Activated effector memory CD4-positive, alpha-beta T cell treated with Interleukin-2 at 50 U/mL for 16 hours (primary cell): ENCODE data around the gene SYPL2.

Experiments
- DNase-seq: peaks from one replicate; pipeline ENCODE4 v3.0.0-alpha.2; 2020

SYPL2 gene

GRCh38 chr1:109521002-109521951 is 54.9 kb downstream of the SYPL2 start:
- no peak for DNase-seq

- DNase-seq = no peak
Measured at GRCh38 chr1:109522026-109522425, 55.7 kb downstream of the SYPL2 start.

- DNase-seq = no peak
Measured at GRCh38 chr1:109523706-109524105, 57.4 kb downstream of the SYPL2 start.

GRCh38 chr1:109527098-109527811 is 60.9 kb downstream of the SYPL2 start:
- no peak for DNase-seq

GRCh38 chr1:109527846-109528695 is 61.7 kb downstream of the SYPL2 start:
- DNase-seq = no peak

- DNase-seq = no peak
Measured at GRCh38 chr1:109528712-109529111, 62.4 kb downstream of the SYPL2 start.

DNA sequence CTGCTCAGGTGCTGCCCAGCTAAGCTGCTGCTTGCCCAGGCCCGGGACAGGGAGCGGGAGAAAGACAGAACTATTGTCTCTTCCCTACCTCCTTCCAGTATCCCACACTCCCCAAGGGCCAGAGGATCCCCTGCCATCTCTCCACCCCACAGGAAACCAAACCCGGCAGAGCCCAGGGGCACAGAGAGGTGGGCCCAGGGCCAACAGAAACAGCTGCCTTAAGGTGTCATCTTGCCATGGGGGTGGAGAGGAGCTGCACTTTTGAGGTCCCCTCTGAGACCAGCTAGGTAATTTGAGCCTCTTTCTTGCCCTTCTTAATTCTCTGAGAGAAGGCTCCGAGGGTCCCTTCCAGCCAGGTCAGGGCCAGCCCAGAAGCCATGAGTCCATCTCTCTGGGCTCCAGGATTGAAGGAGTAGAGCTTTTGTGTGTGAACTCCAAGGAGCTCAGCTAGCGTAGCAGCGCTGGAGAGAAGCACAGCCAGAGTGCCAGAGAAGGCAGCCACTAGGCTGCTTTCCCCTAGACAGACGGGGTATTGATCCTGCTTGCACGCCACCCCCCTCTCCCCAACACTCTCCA is 63.6 kb downstream of the SYPL2 start:
- no peak for DNase-seq

DNA sequence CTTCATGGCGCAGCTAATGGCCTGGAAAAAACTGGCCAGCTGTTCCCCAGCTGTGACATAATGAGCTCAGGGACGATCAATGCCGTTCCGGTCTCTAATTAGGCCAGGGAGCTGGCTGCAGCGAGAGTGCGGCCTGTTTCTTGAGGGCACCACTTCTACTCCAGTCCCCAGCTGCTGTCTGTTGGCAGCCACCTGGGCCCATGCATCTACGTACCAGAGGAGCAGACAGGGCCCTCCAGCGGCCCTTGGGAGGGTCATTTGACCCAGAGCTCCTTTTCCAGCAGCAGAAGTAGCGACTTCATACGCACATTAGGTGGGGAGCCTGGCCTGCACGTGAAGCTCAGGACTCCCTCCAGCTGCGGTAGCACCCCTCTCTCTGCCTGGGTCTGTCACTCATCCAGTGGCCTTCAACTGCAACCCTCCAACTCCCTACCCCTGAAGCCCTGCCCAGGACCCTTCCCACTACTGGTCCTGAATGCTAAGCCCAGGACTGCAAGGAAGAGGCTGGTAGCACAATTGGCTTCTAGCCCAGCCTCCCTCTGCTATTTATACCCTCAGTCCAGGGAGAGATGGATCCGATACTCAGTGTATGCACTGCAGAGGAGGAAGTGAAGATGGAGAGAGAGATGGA is 64.2 kb downstream of the SYPL2 start:
- no peak for DNase-seq

DNA sequence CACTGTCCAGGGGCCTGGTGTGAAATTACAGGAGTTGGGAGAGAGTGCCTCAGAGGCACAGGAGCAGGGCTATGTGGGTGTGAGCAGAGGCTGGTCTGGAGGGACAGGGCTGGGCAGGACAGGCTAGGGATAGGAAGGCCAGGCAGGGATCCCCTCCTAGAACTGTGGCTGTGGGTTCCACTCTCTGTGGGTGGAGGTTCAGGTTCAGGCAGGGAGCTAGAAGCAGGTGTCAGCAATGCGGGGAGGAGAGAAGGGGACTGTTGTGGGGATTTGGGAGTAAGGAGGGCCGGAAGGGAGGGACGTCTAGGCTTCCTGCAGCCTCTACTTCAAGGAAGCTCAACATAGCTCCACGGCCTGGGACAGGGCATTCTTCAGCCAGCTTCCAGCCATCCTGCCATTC is 65.0 kb downstream of the SYPL2 start:
- DNase-seq = no peak
